ENCODE results near the gene FBRSL1. TPM values are rescaled to one million over a fixed set of nuclear protein-coding genes. Genes with fewer than 3 reads are reported as not detected.

FBRSL1 gene
- total and polyA plus RNA-seq, 9 of the 15 experiments (the other 6 are each of a cell fraction or from before 2014, with no cell fraction given) = 0.24 to 129 (median 7.3) TPM

- TF ChIP-seq, protein P1, sequence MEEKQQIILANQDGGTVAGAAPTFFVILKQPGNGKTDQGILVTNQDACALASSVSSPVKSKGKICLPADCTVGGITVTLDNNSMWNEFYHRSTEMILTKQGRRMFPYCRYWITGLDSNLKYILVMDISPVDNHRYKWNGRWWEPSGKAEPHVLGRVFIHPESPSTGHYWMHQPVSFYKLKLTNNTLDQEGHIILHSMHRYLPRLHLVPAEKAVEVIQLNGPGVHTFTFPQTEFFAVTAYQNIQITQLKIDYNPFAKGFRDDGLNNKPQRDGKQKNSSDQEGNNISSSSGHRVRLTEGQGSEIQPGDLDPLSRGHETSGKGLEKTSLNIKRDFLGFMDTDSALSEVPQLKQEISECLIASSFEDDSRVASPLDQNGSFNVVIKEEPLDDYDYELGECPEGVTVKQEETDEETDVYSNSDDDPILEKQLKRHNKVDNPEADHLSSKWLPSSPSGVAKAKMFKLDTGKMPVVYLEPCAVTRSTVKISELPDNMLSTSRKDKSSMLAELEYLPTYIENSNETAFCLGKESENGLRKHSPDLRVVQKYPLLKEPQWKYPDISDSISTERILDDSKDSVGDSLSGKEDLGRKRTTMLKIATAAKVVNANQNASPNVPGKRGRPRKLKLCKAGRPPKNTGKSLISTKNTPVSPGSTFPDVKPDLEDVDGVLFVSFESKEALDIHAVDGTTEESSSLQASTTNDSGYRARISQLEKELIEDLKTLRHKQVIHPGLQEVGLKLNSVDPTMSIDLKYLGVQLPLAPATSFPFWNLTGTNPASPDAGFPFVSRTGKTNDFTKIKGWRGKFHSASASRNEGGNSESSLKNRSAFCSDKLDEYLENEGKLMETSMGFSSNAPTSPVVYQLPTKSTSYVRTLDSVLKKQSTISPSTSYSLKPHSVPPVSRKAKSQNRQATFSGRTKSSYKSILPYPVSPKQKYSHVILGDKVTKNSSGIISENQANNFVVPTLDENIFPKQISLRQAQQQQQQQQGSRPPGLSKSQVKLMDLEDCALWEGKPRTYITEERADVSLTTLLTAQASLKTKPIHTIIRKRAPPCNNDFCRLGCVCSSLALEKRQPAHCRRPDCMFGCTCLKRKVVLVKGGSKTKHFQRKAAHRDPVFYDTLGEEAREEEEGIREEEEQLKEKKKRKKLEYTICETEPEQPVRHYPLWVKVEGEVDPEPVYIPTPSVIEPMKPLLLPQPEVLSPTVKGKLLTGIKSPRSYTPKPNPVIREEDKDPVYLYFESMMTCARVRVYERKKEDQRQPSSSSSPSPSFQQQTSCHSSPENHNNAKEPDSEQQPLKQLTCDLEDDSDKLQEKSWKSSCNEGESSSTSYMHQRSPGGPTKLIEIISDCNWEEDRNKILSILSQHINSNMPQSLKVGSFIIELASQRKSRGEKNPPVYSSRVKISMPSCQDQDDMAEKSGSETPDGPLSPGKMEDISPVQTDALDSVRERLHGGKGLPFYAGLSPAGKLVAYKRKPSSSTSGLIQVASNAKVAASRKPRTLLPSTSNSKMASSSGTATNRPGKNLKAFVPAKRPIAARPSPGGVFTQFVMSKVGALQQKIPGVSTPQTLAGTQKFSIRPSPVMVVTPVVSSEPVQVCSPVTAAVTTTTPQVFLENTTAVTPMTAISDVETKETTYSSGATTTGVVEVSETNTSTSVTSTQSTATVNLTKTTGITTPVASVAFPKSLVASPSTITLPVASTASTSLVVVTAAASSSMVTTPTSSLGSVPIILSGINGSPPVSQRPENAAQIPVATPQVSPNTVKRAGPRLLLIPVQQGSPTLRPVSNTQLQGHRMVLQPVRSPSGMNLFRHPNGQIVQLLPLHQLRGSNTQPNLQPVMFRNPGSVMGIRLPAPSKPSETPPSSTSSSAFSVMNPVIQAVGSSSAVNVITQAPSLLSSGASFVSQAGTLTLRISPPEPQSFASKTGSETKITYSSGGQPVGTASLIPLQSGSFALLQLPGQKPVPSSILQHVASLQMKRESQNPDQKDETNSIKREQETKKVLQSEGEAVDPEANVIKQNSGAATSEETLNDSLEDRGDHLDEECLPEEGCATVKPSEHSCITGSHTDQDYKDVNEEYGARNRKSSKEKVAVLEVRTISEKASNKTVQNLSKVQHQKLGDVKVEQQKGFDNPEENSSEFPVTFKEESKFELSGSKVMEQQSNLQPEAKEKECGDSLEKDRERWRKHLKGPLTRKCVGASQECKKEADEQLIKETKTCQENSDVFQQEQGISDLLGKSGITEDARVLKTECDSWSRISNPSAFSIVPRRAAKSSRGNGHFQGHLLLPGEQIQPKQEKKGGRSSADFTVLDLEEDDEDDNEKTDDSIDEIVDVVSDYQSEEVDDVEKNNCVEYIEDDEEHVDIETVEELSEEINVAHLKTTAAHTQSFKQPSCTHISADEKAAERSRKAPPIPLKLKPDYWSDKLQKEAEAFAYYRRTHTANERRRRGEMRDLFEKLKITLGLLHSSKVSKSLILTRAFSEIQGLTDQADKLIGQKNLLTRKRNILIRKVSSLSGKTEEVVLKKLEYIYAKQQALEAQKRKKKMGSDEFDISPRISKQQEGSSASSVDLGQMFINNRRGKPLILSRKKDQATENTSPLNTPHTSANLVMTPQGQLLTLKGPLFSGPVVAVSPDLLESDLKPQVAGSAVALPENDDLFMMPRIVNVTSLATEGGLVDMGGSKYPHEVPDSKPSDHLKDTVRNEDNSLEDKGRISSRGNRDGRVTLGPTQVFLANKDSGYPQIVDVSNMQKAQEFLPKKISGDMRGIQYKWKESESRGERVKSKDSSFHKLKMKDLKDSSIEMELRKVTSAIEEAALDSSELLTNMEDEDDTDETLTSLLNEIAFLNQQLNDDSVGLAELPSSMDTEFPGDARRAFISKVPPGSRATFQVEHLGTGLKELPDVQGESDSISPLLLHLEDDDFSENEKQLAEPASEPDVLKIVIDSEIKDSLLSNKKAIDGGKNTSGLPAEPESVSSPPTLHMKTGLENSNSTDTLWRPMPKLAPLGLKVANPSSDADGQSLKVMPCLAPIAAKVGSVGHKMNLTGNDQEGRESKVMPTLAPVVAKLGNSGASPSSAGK (IDR thresholded peaks at IDR 0.05) = peak; percentile 55
- TF ChIP-seq ZNF507 (tag; conservative IDR thresholded peaks at IDR 0.05) (no peak), NR1H2 (CRISPR knock-in tag; IDR thresholded peaks at IDR 0.05) (0 out of 2 replicates have a peak, but pooled peaks have one; percentile 6), TAF9B (IDR thresholded peaks at IDR 0.05; ENCODE audit: partially characterized antibody) (peak; percentile 63), CSDE1 (IDR thresholded peaks at IDR 0.05) (peak in 1 of 2 experiments; percentile 94; a peak in 2 of 4 replicates), DMBX1 (CRISPR knock-in tag; IDR thresholded peaks at IDR 0.05; ENCODE audit: borderline replicate concordance) (peak; percentile 69; the same call in 1 of the 2 replicates), POLR2AphosphoS2 (IDR thresholded peaks at IDR 0.05; ENCODE audit: low read length) (no peak), ZBTB7A (IDR thresholded peaks at IDR 0.05; ENCODE audit: borderline replicate concordance, control insufficient read depth, low read depth, low read length) (peak; percentile 93), RBFOX2 (IDR thresholded peaks at IDR 0.05; ENCODE audit: low read depth, low read length) (peak; percentile 63), MXI1 (IDR thresholded peaks at IDR 0.05; ENCODE audit: low read depth, low read length) (peak; percentile 13; the same call in 1 of the 2 replicates), GTF2F1 (IDR thresholded peaks at IDR 0.05; ENCODE audit: low read depth, low read length) (no peak), OTX1 (CRISPR knock-in tag; IDR thresholded peaks at IDR 0.05) (peak; percentile 90), CBX5 (IDR thresholded peaks at IDR 0.05; ENCODE audit: borderline replicate concordance, low read depth) (peak; percentile 73; the same call in 1 of the 2 replicates), ARNT (IDR thresholded peaks at IDR 0.05) (no peak), ZNF668 (CRISPR knock-in tag; IDR thresholded peaks at IDR 0.05) (no peak), RB1 (IDR thresholded peaks at IDR 0.05; ENCODE audit: low read depth) (no peak), MEIS2 (IDR thresholded peaks at IDR 0.05; ENCODE audit: partially characterized antibody) (no peak)
- TF ChIP-seq, protein P2, sequence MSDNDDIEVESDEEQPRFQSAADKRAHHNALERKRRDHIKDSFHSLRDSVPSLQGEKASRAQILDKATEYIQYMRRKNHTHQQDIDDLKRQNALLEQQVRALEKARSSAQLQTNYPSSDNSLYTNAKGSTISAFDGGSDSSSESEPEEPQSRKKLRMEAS (CRISPR knock-in tag; IDR thresholded peaks at IDR 0.05) = peak; percentile 31; the same call in 1 of the 2 replicates
Measured at GRCh38 chr12:132445884-132446632, 43.9 kb upstream of the FBRSL1 start (continued).
